ACHN (cell line): ENCODE measurements around the gene REV3L.

ENCODE experiments used
- DNase-seq: peaks from one replicate; pipeline ENCODE4 v3.0.0-alpha.2; 2015
- in situ Hi-C: cut with HindIII; loops from 2 replicates; pipeline ENCODE4 v1.10.0; 2017; ENCODE audit warnings: low sequenced_read_pairs, low pct_ligation_motif_present, low pct_unique_long_range_greater_than_20kb

Gene REV3L

DNA sequence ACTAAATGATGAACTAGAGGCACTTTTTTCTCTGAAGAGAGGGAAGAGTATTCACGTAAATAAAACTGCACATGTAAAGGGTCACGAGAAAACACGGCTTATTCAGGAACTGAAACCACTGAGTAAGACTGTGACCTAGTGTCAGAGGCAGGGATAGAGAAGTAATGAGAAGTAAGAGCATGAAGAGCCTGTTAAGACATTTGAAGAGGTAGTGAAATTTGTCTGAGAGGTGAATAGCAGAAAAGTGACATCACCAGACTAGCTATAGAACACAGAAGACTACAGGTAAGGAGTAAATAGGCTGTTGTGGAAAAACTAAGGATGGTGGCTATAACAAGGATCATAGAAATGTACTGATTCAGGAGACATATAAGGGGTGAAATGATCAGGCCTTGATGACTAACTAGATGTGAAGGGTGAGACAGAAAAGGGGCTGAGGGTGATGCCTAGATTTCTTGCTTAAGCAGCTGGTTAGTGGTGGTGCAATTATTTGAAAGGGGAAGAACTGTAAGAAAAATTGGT is 76.8 kb downstream of the REV3L start:
- no peak for DNase-seq
- in situ Hi-C loops = no loop called here

DNA sequence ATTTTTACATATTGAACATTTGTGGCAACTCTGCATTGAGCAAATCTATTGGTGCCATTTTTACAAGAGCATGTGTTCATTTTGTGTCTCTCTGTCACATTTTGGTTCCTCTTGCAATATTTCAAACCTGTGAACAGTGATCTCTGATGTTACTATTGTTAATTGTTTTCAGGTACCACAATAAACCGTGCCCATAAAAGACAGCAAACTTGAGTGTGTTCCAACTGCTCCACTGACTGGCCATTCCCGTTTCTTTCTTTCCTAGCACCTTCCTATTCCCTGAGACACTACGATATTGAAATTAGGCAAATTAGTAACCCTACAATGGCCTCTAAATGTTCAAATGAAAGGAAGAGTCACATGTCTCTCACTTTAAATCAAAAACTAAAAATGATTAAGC is 79.6 kb downstream of the REV3L start:
- DNase-seq = no peak
- in situ Hi-C loops = no loop called here

DNA sequence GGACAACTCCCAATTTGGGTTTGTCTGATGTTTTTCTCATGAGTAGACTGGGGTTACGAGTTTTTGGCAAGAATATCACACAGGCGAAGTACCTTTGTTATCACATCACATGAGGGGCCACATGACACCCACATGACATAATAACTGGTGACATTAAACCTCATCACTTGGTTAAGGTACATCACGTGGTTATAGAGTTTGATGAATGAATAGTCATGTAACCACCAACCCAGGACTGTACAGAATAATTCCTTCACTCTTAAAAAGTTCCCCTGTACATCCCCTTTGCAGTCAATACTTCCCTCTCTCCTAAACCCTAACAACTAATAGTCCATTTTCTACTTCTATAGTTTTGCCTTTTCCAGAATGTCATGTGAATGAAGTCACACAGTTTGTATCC is 83.4 kb downstream of the REV3L start:
- in situ Hi-C loops = no loop called here
- no peak for DNase-seq

DNA sequence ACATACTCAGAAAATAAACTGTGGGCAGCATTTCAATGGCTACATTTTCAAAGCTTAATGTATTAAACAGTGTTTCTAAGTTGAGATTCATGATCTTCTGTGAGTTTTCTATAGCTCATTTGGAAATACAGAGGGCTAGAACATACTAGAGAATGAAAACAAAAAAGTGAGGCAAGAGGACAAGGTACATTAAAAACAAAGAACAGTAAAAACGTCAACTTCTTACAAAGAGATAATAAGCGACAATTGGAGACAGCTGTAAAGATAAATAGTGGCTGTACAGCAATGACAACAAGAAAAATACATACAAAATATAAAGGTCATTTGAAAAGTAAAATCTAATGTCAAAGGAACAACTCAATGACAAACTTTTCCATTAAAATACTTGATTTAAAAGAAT is 94.3 kb downstream of the REV3L start:
- no peak for DNase-seq
- in situ Hi-C loops = no loop called here

DNA sequence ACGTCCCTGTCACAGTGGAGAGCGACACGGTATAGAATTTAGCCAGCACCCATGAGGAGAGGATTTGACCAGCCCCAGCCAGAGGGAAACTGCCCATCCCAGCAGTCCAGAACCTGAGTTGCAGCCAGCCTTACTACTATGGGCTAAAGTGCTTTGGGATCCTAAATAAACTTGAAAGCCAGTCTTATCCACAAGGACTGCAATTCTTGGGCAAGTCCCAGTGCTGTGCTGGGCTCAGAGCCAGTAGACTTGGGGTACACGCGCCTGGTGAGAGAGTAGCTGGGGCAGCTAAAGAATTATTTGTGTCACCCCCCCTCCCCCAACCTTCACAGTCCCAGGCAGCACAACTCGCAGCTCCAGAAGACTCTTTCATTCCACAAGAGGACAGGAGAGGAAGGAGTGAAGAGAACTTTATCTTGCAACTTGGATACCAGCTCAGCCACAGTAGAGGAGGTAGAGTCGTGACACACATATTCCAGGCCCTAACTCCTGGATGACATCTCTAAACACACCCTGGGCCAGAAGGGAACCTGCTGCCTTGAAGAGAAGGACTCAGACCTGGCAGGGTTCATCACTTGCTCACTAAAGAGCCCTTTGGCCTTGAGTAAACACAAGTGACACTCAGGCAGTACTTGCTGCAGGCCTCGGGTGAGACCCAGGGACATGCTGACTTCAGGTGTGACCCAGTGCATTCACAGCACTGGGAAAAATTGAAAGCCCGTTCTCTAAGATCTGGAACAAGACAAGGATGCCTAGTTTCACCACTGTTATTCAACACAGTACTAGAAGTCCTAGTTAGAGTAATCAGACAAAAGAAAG is 100.3 kb downstream of the REV3L start:
- in situ Hi-C loops = no loop called here

DNA sequence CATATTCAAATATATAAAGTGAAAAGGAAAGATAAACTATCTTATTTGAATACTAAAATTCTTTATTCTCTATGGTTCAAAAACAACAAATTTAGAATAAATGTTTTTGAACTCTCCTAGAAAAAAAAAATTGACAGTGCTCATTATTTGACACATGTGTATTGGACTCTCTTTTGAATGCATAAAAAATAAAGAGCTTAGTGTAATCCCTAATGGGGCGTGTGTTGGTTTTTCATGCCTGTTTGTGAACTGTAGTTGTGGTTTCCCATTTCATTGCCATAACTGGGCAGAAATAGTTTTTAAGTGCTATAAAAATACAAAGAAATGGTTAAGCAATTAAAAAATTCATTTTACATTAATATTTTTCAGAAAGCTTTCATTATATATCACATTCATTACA is 101.3 kb downstream of the REV3L start:
- no peak for DNase-seq

More for the DNA sequence above, 100.3 kb downstream of the REV3L start:
- no peak for DNase-seq

DNA sequence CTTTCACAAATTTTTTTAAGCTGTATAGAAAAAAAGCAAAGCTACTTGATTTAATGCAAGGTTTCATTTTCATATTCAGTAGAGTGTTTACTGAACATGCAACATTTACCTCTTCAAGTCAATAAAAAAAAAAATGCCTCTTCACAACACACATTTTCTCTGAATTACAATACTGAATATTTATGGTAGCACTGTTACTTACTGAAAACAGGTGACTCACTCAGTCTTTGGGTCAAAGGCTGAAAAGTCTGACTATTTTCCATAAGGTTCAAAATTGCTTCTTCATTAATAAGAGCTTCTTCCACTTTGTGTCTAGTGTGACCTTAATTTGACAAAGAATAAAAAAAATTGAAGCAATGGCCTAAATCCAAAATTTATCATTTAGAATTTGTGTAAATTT is 101.9 kb downstream of the REV3L start:
- in situ Hi-C loops = no loop called here
- DNase-seq = no peak

More for the DNA sequence above, 101.3 kb downstream of the REV3L start:
- in situ Hi-C loops = no loop called here

DNA sequence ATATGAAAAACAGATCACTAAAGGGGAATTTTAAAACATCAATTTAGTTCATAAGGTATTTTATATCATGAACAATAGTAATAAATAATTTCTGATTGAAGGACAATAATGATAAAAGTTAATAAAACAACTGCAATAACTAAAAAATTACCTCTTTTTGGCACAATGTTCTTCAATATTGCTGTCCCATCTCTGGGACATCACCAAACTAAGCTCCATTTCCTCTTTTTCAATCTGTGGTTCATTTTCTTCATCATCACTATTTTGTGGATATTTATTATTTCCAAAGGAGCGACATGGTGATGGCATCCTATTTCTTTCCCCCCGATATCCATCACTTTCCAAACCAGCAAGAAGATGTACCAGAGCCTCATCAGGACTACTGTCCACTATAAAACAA is 103.2 kb downstream of the REV3L start:
- DNase-seq = no peak
- in situ Hi-C loops = no loop called here

DNA sequence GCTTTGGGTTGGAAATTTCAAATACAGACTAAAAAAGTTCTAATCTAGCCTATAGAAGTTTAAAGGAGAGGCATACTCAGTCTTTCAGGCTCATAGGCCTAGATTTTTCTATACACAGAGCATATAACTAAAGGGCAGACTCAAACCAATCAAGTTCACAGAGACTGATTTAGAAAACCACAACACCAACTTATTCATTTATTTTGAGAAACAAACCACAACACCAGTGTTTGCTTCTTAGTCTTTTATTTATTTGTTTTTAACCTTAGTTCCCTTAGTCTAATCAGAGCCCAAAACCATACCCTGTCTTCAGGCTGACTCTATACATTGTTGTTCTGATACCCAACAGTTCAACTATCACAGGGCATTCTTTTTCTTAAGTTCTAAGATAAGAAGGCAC is 103.7 kb downstream of the REV3L start:
- in situ Hi-C loops = no loop called here
- no peak for DNase-seq

DNA sequence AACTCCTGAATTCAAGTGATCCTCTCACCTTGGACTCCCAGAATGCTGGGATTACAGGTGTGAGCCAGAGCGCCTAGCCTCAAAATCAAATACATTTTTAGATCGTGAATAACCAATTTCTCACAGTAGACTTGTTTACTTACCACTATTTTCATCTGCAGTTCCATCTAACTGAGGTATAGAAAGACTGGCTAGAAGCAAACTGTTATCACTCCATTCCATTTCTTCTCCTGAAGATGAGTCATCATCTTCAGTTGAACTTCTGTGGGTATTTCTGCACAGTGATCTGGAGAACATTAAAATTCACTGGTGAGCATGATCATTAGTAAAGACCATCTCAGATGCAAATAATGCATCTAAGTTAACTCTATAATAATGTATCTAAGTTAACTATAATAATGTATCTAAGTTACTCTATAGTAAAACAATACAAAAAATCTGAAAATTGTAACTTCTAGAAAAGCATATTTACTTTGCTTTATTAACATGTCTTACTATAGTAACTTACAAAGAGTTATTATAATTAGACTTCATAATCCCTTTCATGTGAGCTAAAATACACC is 105.4 kb downstream of the REV3L start:
- DNase-seq = no peak
- in situ Hi-C loops = no loop called here

DNA sequence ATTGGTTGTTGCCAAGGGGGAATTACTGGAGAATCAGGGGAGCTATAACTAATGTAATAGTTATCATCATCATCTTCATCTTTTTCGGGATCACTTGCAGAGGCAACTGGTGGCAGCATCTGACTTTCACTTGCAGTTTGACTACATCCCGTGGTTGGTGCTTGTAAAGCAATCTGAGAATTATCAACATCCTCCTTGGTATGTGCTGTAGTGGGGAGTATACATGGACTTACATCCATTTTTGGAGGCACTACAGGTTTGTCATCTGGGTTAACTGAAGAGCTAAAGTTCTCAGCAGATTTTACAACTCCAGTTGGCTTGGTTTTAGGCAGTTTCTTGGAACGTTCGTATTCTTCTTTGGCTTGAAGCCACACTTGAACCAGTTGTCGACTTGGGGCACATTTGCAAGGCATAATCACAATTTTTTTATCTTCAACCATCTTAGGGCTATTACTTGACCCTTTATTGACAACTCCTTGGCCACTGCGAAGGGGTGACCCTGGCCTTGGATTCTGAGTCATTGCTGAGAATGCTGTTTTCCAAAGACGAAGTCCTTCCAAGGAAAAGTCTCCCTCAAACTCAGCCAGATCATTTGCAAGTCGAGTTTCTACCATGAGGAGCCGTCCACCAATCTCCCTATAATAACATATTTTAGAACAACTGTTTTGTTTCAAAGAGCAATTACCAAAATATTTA is 115.5 kb downstream of the REV3L start:
- in situ Hi-C loops = no loop called here

DNA sequence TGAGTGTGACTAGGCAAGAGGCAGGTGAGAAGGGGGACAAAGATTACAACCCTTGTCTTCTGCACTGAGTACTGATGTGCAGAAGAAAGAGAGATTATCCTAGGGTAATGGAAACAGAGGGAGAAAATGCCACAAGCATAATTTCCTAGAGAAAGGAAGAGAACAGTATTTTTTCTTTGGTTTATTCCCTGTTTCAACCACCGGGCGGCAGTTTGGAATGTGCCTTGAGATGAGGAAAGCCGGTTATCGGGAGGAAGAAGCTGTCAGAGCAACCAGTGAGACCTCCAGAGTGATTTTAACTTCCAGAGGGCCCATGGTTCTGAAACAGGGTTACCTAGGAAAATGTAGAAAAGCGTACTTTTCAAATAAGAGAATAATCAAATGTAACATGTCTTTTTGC is 121.4 kb downstream of the REV3L start:
- in situ Hi-C loops = no loop called here
- DNase-seq = peak; percentile 57

More for the DNA sequence above, 115.5 kb downstream of the REV3L start:
- DNase-seq = no peak

DNA sequence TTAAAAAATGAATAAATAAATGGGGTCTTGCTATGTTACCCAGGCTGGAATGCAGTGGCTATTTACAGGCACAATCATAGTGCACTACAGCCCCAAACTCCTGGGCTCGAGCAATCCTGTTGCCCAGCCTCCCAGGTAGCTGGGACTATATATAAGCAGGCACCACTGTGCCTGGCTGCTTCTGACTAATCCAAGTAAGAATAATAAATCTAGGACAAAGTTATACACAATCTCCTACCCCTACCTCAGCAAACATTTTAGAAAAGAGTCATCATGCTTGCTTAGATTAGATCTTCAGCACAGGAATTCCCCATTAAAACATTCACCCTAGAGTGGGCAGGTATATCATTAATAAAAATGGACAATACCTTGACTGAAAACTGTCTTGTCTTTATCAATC is 124.6 kb downstream of the REV3L start:
- in situ Hi-C loops = no loop called here
- DNase-seq = no peak

DNA sequence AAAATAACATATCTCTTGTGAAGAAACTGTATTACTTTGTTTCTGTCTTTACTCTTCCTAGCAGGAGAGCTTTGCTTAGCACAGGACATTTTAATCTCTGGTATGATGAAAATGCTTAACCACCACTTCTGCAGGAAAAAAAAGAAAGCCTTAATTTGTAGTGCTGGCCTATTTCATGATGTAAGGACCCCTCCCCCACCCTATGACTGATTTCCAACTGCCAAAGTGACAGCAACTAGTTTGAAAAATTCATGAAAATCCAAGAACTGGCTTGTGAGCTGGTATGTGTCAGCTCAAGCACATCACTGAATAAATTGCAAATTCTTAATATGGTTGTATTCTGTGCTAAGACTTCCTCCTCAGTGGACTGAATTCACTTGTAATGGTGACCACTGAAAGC is 125.3 kb downstream of the REV3L start:
- in situ Hi-C loops = no loop called here
- no peak for DNase-seq

DNA sequence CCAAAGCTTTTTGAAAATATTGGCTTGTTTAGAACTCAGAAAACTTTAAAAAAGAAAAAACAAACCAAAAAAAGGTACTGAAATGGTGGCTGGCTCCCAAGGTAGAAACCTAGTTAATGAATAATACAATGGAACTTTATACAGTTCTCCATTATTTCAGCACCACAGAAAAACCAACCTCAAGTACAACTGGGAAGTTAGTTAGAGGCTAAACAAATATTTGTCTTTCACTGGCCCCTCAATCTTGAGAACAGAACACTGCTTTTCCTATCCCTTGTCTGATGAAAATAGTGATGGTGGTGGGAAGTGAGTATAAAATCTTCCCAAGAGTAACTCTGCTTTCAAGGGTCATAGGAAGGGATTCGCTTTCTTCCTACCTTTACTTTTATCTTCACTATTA is 126.5 kb downstream of the REV3L start:
- in situ Hi-C loops = no loop called here
- peak; percentile 20 for DNase-seq

DNA sequence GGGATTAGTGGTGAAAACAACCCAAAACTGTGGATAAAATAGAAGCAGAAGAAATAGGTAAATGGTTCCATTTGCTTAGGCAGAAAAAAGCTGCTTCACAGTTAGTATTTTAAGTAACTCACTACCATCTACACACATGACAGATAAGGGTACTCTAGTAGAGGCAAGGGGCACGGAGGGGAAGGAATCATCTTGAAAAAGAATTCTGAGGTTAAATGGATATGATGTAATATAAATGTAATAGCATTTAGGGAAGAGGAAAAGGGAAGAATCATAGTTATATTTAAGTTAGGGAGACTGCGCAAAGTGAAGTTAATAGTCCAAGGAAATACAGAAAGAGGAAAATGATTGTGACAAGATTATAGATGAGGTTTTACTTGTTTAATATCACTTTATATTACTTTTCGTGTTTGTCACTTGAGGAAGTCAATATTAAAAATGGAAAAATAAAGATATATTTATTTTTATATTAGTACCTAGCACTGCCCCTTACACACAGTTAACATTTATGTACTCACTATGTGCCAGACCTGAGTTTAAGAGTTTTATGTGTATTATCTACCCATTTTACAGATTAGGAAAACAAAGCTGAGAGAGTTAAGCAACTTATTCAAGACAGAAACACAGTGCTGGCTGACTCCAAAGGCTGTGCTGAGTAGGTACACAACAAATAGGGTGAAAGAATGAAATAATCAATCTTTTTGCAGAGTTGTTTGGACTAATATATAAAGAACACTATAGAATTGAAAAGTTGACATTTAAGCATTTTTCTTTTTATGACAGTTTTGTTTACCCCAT is 128.1 kb downstream of the REV3L start:
- in situ Hi-C loops = no loop called here
- DNase-seq = no peak

DNA sequence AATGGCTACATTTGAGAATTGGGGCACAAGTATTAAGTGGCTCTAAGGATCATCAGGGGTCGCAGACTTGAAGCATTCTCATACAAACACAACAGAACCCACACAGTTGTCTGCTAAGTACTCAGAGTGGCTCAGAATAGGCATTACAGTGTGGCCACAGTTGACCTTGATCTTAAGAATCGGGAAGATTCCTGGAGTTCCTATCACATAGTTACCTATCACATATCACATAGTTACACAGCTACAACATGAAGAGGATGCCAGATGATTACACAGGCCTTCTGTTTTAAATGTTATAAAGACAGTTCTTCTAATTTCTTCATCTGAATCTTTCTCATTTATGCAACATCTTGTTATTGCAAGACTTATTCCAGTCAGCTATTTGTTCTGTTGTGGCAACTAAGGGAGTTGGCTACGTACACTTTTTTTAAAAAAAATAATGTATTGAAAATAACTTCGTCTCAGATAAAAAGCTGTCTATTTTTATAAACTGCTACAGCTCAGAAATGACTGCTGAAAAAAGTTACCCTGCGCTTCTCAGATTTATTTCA is 129.0 kb downstream of the REV3L start:
- DNase-seq = no peak
- in situ Hi-C loops = no loop called here

DNA sequence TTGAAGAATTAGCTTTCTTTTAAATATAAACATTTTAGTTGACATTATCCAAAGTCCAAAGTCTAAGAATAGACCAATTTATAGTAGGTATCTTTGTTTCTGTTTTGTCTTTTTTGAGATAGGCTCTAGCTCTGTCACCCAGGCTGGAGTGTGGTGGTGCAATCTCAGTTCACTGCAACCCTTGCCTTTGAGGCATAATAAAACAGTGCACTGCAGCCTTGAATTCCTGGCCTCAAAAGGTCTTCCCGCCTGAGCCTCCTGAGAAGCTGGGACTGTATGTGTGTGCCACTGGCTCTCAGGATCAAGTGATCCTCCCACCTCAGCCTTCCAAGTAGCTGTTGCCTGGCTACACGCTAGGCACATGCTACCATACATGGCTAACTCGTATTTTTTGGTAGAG is 135.4 kb downstream of the REV3L start:
- no peak for DNase-seq
- in situ Hi-C loops = no loop called here

DNA sequence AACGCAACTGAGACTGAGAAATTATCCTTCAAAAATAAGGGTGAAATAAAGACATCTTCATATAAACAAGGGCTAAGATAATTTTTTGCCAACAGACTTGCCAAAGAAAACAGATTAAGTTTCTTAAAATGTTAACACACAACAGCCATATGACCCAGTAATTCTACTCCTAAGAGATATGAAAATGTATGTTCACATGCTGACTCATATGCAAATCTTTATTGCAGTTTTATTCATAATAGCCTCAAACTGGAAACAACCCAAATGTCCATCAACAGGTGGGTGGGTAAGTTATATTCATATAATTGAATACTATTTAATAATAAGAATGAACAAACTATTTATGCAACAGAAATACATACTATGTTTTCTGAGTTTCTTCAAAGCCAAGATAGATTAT is 140.1 kb downstream of the REV3L start:
- DNase-seq = no peak
- in situ Hi-C loops = no loop called here
